Neural cell (in vitro differentiated cells): ENCODE data around the gene NRF1. TPM values are rescaled to one million over a fixed set of nuclear protein-coding genes. Genes with fewer than 3 reads are reported as not detected.
"Not testable (repeated sequence)": the region's sequence is repeated elsewhere in the genome, so short reads cannot be mapped to it uniquely, and the experiment has no call there.

Experiments used
- H2AFZ ChIP-seq: fragments of 200-600, 300-800 bp; sonication (generic), shearing (Covaris generic); 2 replicates; pipeline ENCODE4 v1.6.0; 2014; ENCODE audit warnings: low read depth, mild to moderate bottlenecking, antibody characterized with exemption, low read length, moderate library complexity
- H3F3A ChIP-seq: fragments of 200-600 bp; shearing (Covaris generic); 2 replicates; pipeline ENCODE4 v1.6.1; 2016; ENCODE audit warnings: mild to moderate bottlenecking, moderate library complexity, mixed read lengths, antibody characterized with exemption, low read length; ENCODE audit not compliant: insufficient read depth, poor library complexity, severe bottlenecking
- H3K27ac ChIP-seq: fragments of 200-600, 300-800 bp; sonication (generic), shearing (Covaris generic); 2 replicates; pipeline ENCODE4 v1.5.1; 2014; ENCODE audit warnings: mild to moderate bottlenecking, low read length, moderate library complexity
- H3K27me3 ChIP-seq: fragments of 300-800, 200-600 bp; sonication (generic), shearing (Covaris generic); 2 replicates; pipeline ENCODE4 v1.6.0; 2014; ENCODE audit warnings: mild to moderate bottlenecking, low read depth, low read length, moderate library complexity; ENCODE audit not compliant: insufficient read depth
- H3K36me3 ChIP-seq: fragments of 300-800, 200-600 bp; sonication (generic), shearing (Covaris generic); 2 replicates; pipeline ENCODE4 v1.5.1; 2014; ENCODE audit warnings: mild to moderate bottlenecking, antibody characterized with exemption, low read length, moderate library complexity; ENCODE audit not compliant: insufficient read depth
- H3K4me2 ChIP-seq: fragments of 300-800, 200-600 bp; sonication (generic), shearing (Covaris generic); 2 replicates; pipeline ENCODE4 v1.6.0; 2014; ENCODE audit warnings: mild to moderate bottlenecking, low read length
- H3K4me3 ChIP-seq: fragments of 300-800, 200-600 bp; sonication (generic), shearing (Covaris generic); 2 replicates; pipeline ENCODE4 v1.5.1; 2014; ENCODE audit warnings: mild to moderate bottlenecking, low read length, moderate library complexity
- H3K79me2 ChIP-seq: fragments of 200-600 bp; shearing (Covaris generic); replicated peaks from 2 replicates; pipeline ENCODE4 v1.6.0; 2014; ENCODE audit warnings: mild to moderate bottlenecking, low read length, moderate library complexity; ENCODE audit not compliant: insufficient read depth
- H3K9ac ChIP-seq: fragments of 300-800, 200-600 bp; sonication (generic), shearing (Covaris generic); 2 replicates; pipeline ENCODE4 v1.6.1; 2016; ENCODE audit warnings: mild to moderate bottlenecking, low read length, mixed read lengths
- H3K9me2 ChIP-seq: fragments of 200-600 bp; shearing (Covaris generic); 2 replicates; pipeline ENCODE4 v1.6.1; 2016; ENCODE audit warnings: mild to moderate bottlenecking, low read length, mixed read lengths; ENCODE audit not compliant: insufficient read depth
- H3K9me3 ChIP-seq: fragments of 200-600, 300-800 bp; sonication (generic), shearing (Covaris generic); 2 replicates; pipeline ENCODE4 v1.6.1; 2016; ENCODE audit warnings: mild to moderate bottlenecking, mixed run types, low read length, moderate library complexity, mixed read lengths
- H4K20me1 ChIP-seq: fragments of 200-600 bp; shearing (Covaris generic); 2 replicates; pipeline ENCODE4 v1.6.1; 2016; ENCODE audit warnings: mild to moderate bottlenecking, mixed run types; ENCODE audit not compliant: insufficient read depth
- EP300 ChIP-seq: fragments of 450-650 bp; conservative IDR thresholded peaks from 2 replicates; pipeline ENCODE4 v1.6.1; 2014; ENCODE audit warnings: antibody characterized with exemption, mild to moderate bottlenecking, moderate library complexity; ENCODE audit not compliant: poor library complexity, severe bottlenecking
- MXI1 ChIP-seq: fragments of 450-650 bp; conservative IDR thresholded peaks from 2 replicates; pipeline ENCODE4 v1.6.1; 2014; ENCODE audit warnings: antibody characterized with exemption, mild to moderate bottlenecking; ENCODE audit not compliant: poor library complexity, severe bottlenecking
- POLR2AphosphoS5 ChIP-seq: IDR thresholded peaks from 2 replicates; pipeline ENCODE4 v1.6.1; 2012
- RAD21 ChIP-seq: fragments of 450-650 bp; conservative IDR thresholded peaks from 2 replicates; pipeline ENCODE4 v1.6.1; 2014; ENCODE audit warnings: antibody characterized with exemption, mild to moderate bottlenecking, moderate library complexity
- TAF1 ChIP-seq: IDR thresholded peaks from 2 replicates; pipeline ENCODE4 v1.6.1; 2012; ENCODE audit warnings: low read depth
- polyA plus RNA-seq: library from polyadenylated mRNA; depleted of rRNA; stranded (reverse); fragments of >200 nt; gene quantifications from 2 replicates; pipeline ENCODE4 v1.2.3, GENCODE V29; 2014

The NRF1 gene
- polyA plus RNA-seq, 1 donor from 2014 or later: 13.2 TPM

DNA sequence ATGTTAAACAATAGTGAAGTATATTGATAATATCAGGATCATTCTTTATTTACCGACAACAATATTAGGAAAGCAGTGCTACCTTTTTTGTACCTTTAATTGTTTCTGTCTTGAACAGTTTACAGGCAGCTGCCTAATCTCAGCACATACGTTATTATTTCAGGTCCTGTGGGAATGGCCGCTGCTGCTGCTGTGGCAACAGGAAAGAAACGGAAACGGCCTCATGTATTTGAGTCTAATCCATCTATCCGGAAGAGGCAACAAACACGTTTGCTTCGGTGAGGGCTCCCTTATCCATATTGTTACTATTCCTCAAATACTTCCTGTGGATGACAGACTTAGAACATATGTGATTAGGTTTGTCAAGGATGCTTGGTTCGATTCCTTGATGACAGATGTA is 59.7 kb downstream of the NRF1 start:
- H3K27ac ChIP-seq: peak overlapping the region; percentile 4

DNA sequence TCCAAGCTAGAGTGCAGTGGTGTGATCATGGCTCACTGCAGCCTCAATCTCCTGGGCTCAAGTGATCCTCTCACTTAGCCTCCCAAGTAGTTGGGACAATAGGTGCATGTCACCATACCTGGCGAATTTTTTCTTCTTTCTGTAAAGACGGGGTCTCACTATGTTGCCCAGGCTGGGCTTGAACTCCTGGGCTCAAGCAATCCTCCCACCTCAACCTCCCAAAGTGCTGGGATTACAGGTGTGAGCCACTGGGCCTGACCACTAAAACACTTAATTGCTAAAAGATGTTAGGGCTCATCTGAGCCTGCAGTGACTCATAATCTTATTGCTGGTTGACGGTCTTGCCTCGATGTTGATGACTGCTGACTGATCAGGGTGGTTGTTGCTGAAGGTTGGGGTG is 63.0 kb downstream of the NRF1 start:
- H3K36me3 ChIP-seq, H3K9me3 ChIP-seq, H4K20me1 ChIP-seq, H3K27me3 ChIP-seq, H2AFZ ChIP-seq, H3F3A ChIP-seq, H3K79me2 ChIP-seq, H3K9ac ChIP-seq, H3K27ac ChIP-seq, H3K4me3 ChIP-seq, H3K4me2 ChIP-seq, H3K9me2 ChIP-seq: not testable (repeated sequence)

More for the DNA sequence above, 59.7 kb downstream of the NRF1 start:
- no peak overlapping the region for H3K4me2 ChIP-seq
- no peaks in the 10 kb centered on the region for H3K9me3 ChIP-seq
- H3K4me3 ChIP-seq: no peak overlapping the region
- TF ChIP-seq EP300 (peak; percentile 21), POLR2AphosphoS5 (peak; percentile 35), RAD21 (no peak)
- H3K79me2 ChIP-seq: no peaks in the 10 kb centered on the region
- no peak overlapping the region for H2AFZ ChIP-seq
- H3F3A ChIP-seq: no peaks in the 10 kb centered on the region
- no peak overlapping the region for H3K9ac ChIP-seq
- no peaks in the 10 kb centered on the region for H3K9me2 ChIP-seq
- H3K27me3 ChIP-seq: no peaks in the 10 kb centered on the region
- H3K36me3 ChIP-seq: peaks cover 5% of the 10 kb centered on the region
- no peaks in the 10 kb centered on the region for H4K20me1 ChIP-seq

DNA sequence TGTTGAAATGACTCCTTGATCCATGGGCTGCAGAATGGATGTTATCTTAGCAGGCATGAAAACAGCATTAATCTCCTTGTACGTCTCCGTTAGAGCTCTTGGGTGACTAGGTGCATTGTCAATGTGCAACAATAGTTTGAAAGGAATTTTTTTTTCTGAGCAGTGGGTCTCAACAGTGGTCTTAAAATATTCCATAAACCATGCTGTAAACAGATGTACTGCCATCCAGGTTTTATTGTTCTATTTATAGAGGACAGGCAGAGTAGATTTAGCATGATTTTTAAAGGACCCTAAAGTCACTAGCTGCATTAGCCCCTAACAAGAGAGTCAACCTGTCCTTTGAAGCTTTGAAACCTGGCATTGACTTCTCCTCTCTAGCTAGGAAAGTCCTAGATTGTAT is 64.0 kb downstream of the NRF1 start:
- Histone ChIP-seq H3K9ac (no peak overlapping the region), H3K27ac (no peak overlapping the region), H3K9me2 (no peaks in the 10 kb centered on the region), H4K20me1 (no peaks in the 10 kb centered on the region), H3K36me3 (peaks cover 7% of the 10 kb centered on the region), H3K4me2 (no peak overlapping the region), H3K4me3 (no peak overlapping the region), H3K9me3 (no peaks in the 10 kb centered on the region), H3F3A (no peaks in the 10 kb centered on the region), H3K79me2 (no peaks in the 10 kb centered on the region), H3K27me3 (no peaks in the 10 kb centered on the region), H2AFZ (no peak overlapping the region)
- TF ChIP-seq MXI1 (no peak), TAF1 (no peak), RAD21 (no peak)

DNA sequence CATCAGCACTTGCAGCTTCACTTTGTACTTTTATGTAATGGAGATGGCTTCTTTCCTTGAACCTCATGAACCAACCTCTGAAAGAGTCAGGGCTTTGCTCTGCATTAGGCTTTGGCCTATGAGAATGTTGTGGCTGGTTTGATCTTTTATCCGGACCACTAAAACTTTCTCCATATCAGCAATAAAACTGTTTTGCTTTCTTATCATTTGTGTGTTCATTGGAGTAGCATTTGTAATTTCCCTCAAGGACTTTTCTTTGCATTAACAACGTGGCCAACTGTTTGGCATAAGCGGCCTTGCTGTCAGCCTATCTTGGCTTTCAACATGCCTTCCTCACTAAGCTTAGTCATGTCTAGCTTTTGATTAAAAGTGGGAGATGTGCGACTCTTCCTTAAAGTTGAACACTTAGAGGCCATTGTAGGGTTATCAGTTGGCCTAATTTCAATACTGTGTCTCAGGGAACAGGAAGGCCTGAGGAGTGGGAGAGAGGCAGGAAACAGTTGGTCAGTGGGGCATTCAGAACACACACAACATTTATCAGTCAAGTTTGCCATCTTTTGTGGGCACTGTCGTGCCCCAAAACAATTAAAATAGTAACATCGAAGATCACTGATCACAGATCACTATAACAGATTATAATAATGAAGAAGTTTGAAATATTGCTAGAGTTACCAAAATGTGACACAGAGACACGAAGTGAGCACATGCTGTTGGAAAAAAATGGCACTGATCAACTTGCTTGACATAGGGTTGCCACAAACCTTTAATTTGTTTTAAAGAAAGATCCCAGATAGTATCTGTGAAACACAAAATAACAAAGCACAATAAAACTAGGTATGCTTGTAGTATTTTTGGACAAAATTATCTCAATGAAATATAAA is 64.7 kb downstream of the NRF1 start:
- no peaks in the 10 kb centered on the region for H3K79me2 ChIP-seq
- H2AFZ ChIP-seq: no peak overlapping the region
- peaks cover 7% of the 10 kb centered on the region for H3K36me3 ChIP-seq
- no peak overlapping the region for H3K4me3 ChIP-seq
- H3K9me3 ChIP-seq: no peaks in the 10 kb centered on the region
- H3K9ac ChIP-seq: no peak overlapping the region
- H3F3A ChIP-seq: no peaks in the 10 kb centered on the region
- H3K9me2 ChIP-seq: no peaks in the 10 kb centered on the region
- no peak for TF ChIP-seq TAF1
- no peak for TF ChIP-seq MXI1
- no peak for TF ChIP-seq POLR2AphosphoS5
- no peak overlapping the region for H3K27ac ChIP-seq
- no peaks in the 10 kb centered on the region for H4K20me1 ChIP-seq
- no peaks in the 10 kb centered on the region for H3K27me3 ChIP-seq
- no peak overlapping the region for H3K4me2 ChIP-seq
